HG03064 (cell line): Measurements from ENCODE around the gene RARG.
"Not testable (repeated sequence)": the region's sequence is repeated elsewhere in the genome, so short reads cannot be mapped to it uniquely, and the experiment has no call there.

ENCODE experiments used
- ATAC-seq: cut with Tn5 transposase; IDR thresholded peaks from one replicate; pipeline ENCODE4 v1.9.1; 2021; ENCODE audit warnings: low read depth; ENCODE audit not compliant: unreplicated experiment

RARG gene

DNA sequence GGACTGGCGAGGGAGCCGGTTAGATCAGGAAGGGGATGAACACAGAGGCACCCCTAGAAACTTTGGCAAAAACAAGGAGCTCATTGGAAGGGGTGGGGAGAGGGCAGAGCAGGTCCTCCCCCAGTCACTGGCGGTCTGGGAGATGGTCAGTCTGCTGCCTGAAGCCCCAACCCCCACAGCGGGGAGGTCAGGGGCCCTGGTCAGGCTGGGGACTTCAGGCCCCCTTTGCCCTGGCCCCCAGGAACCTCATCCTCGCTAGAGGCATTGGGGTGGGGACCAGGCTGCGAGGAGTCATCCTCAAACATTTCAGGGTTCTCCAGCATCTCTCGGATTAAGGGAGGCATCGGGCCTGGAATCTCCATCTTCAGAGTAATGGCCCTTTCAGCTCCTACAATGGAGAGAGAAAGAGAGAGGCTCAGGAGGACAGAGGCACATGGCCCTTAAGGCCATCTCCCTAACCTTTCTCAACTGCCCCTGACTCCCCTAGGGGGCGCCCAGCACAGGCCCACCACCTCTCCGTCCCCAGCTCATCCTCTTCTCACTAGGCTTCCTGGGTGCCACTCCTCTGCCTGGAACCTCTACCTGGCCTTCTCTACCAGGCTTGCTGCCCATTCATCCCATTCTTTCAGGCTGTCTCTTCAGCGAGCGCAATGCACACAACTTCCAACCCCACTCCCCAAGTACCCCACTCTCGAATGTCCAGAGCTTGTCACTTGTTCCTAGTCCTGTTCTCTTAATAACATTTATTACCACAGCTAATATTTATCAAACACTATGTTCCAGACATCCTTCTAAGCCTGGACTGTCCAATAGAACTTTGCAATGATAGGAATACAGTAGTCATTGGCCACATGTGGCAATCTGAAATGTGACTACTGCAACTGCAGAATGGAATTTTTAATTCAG lies 20.3 kb downstream of the RARG start:
- ATAC-seq = no peak

GRCh38 chr12:53210843-53211242 lies 21.2 kb downstream of the RARG start:
- ATAC-seq = no peak

GRCh38 chr12:53208877-53209463 lies 23.0 kb downstream of the RARG start:
- ATAC-seq = no peak

DNA sequence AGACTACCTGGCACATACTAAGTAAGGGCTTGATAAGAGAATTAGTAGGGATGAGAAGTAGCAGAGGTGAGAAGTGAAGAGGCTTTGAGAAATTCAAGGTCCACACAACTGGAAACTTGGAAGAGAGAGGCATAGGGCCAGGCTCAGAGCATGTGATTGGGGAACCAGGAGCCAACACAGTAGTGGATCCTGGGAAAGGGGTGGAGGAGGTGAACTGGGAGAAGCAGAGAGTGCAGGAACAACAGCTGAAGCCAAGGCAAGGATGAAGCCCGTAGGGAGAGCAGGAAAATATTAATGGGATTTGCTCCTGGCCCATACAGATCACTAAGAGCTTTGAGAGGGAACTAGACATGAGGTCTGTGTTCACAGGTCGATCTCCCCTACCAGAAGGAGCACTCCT lies 23.6 kb downstream of the RARG start:
- no peak for ATAC-seq

DNA sequence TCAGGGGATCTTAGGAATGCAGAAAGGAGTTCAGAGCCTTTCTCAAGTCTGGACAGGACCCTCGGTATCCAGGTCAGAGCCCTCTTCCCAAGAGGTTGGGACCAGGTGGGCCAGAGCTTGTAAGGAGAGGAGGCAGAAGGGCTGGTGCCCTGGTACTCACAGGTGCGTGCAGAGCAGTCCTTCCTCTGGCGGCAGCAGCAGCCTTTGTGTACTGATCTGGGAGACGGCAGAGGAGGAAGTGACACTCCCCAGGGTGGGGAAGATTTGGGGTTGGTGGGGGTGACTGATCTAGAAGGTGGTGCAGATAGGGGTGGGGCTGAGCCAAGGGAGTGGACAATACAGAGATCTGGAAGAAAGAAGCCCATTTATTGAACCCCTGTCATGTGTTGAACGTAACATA lies 25.0 kb downstream of the RARG start, which contains the start of gene ITGB7:
ITGB7 (minus strand) TSS at position 210 of the 400 bp plus-strand sequence. CDS start 6,808 bp downstream, outside the sequence.
- ATAC-seq = peak; percentile 51

DNA sequence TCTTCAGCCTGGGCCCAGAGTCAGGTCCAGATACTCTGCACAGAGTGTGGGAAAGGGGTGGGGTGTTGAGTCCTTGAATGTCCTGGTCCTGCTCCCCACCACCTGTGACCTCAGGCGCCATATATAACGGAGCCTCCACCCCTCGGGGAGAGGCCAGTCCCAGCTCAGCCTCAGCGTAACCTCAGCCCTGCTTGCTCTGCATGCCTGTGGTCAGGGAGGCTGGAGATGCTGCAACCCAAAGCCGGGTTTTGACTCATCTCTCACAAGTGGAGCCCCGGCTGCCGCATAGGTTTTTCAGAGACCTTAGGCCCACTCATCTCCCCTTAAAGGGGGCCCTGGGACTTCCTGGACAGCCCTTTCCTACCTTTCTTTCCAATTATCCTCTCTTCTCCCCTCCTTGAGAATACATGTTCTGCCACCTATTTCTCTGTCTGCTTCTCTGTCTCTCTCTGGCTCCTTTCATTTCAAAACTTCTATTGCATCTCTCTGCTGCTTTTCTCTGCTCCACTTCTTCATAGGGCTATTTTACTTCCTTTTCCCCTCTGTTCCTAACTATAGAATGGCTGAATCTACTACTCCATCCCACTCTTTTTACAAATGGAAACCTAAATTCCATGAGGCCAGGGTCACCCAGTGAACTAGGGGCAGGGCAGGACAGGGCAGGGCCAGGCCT lies 26.1 kb downstream of the RARG start:
- ATAC-seq = peak; percentile 50

DNA sequence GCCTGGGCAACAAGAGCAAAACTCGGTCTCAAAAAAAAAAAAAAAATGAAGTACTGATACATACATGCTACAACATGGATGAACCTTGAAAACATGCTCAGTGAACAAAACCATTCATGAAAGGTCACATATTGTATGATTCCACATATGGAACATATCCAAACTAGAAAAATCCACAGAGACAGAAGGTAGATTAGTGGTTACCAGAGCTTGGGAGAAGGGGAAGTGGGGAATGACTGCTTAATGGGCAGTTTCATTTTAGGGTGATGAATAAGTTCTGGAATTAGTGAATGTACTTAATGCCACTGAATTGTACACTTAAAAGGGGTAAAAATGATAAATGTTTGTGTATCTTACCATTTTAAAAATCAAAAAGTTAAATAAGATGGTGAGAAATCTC lies 27.7 kb downstream of the RARG start:
- no peak for ATAC-seq

DNA sequence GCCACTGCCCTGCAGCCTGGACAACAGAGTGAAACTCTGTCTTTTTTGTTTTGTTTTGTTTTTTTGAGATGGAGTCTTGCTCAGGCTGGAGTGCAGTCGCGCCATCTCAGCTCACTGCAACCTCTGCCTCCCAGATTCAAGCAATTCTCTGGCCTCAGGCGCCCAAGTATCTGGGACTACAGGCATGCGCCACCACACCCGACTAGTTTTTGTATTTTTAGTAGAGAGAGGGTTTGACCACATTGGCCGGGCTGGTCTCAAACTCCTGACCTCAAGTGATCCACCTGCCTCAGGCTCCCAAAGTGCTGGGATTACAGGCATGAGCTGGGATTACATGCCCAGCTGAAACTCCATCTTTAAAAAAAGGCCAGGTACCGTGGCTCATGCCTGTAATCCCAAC lies 29.7 kb downstream of the RARG start:
- ATAC-seq = not testable (repeated sequence)

GRCh38 chr12:53201639-53202038 lies 30.4 kb downstream of the RARG start:
- no peak for ATAC-seq

DNA sequence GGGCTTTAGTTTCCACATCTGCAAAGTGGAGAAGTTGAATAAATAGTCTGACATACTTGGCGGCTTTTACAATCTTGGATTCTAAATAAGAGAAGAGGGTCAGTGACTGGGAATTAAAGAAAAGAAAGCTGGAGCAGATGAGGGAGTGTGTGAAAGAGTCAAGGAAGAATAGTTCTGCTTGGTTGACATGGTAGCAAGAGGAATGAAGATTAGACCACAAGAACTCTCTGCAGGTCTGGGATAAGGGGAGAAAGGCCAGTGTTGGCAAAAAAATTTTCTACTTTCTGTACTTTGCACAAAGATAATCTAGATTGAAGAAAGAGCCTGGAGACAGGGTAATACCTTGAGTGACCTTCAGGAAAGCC lies 30.9 kb downstream of the RARG start:
- ATAC-seq = no peak

DNA sequence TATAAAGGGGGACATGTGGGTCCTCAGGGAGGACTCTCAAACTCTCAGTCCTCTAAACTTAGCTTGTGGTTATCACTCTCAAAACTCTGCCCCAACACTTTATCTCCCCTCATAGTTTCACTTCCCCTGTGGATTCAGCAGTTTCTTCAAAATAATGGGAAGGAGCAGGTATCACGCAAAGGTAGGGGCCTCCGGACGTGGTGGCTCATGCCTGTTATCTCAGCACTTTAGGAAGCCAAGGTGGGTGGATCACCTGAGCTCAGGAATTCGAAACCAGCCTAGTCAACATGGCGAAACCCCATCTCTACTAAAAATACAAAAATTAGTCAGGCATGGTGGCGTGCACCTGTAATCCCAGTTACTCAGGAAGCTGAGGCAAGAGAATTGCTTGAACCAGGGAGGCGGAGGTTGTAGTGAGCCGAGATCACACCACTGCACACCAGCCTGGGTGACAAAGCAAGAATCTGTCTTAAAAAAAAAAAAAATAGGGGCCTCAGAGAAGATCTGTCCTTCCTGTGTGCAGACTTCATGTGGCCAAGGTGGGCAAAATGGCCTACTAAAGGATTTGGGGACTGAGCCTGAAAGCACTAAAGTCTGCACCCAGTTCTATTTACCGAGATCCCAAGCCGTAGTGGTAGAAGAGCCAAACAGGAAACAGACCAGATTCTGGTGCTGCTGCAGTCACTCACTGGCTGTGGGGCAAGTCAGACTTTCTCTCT lies 31.4 kb downstream of the RARG start:
- ATAC-seq = no peak

GRCh38 chr12:53200107-53200457 lies 31.9 kb downstream of the RARG start:
- no peak for ATAC-seq

DNA sequence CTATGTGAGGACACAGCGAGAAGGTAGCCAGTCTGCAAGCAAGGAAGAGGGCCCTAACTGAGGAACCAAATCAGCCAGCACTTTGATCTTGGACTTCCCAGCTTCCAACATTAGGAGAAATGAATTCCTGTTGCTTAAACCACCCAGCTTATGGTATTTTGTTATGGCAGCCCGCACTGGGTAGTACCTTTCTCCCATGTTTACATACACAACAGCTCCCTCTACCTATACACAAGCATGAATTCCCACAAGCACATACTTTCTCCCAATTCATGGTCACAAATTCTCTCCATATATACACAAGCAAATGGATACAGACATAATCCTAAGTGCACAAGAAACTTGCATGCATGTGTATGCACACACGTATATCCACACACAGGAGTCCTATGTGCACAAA lies 32.3 kb downstream of the RARG start:
- no peak for ATAC-seq

- no peak for ATAC-seq
Measured at GRCh38 chr12:53198486-53199110, 33.4 kb downstream of the RARG start.

GRCh38 chr12:53197011-53197640 lies 34.9 kb downstream of the RARG start:
- no peak for ATAC-seq

GRCh38 chr12:53196486-53196885 lies 35.5 kb downstream of the RARG start:
- ATAC-seq = no peak

- no peak for ATAC-seq
Measured at GRCh38 chr12:53195516-53196420, 36.2 kb downstream of the RARG start.

DNA sequence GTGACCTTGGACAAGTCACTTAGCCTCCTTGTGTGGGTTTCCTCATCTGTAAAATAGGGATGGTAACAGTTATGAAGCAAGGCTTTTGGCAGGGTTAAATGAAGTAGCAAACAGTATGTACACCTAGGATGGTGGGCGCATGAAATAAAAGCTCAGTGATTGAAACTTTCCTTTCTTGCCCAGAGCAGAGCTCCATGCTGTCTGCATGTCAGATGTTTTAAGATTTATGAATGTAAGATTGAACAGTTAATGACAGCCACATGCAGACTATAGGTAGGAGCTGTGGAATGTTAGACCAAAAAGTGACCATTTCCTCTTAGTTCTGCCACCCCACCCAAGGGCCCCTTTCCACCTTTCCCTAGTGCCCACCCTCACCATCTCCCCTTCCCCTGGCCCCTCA lies 37.0 kb downstream of the RARG start:
- no peak for ATAC-seq
